Panc1 (cell line): ENCODE results near the gene CDC42BPA.

ENCODE experiments used
- CTCF ChIP-seq: fragments of 450-650 bp; IDR thresholded peaks from 2 replicates; pipeline ENCODE4 v1.5.1; 2017; ENCODE audit warnings: mild to moderate bottlenecking
- POLR2AphosphoS5 ChIP-seq: IDR thresholded peaks from 2 replicates; pipeline ENCODE4 v1.6.1; 2012; ENCODE audit warnings: mild to moderate bottlenecking, low read depth, low read length, moderate library complexity

GRCh38 chr1:227306689-227307088 is 11.6 kb downstream of the CDC42BPA start:
- TF ChIP-seq CTCF (no peak), POLR2AphosphoS5 (no peak)
